NCI-H146 treated with DMSO at 0.1 percent for 48 hours (cell line): ENCODE results near the gene ITGA3.

Source experiments
- DNase-seq: peaks from one replicate; lab custom pipeline; 2025; ENCODE audit not compliant: unreplicated experiment; lab: John Stamatoyannopoulos, UW

Gene ITGA3

GRCh38 chr17:50123649-50124349, 67.9 kb downstream of the ITGA3 start:
- no peak for DNase-seq

DNA sequence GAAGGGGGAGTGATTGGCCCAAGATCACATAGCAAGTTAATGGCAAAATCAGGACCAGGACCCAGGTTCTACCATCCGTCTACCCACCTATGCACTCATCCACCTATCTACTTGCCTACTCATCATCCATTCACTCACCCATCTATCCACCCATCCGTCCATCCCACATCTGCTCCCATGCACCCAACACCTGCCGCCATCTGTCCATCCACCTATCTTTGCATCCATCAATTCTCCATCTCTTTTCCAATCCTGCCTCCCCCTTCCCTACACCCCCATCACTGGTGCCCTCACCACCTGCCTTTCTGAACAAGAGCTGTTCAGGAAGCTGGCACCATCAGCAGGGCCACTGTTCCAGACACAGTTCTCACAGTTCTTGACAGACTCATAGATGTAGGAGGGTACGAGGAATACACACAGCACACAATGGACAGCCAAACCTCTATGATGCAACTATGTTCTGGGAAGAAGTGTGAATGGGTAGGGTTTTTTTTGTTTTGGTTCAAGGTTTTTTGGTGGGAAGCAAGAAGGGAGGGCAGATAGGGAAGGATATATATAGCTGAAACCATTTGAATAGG, 69.6 kb downstream of the ITGA3 start:
- DNase-seq: no peak

- no peak for DNase-seq
Measured at GRCh38 chr17:50127697-50128361, 71.9 kb downstream of the ITGA3 start.

DNA sequence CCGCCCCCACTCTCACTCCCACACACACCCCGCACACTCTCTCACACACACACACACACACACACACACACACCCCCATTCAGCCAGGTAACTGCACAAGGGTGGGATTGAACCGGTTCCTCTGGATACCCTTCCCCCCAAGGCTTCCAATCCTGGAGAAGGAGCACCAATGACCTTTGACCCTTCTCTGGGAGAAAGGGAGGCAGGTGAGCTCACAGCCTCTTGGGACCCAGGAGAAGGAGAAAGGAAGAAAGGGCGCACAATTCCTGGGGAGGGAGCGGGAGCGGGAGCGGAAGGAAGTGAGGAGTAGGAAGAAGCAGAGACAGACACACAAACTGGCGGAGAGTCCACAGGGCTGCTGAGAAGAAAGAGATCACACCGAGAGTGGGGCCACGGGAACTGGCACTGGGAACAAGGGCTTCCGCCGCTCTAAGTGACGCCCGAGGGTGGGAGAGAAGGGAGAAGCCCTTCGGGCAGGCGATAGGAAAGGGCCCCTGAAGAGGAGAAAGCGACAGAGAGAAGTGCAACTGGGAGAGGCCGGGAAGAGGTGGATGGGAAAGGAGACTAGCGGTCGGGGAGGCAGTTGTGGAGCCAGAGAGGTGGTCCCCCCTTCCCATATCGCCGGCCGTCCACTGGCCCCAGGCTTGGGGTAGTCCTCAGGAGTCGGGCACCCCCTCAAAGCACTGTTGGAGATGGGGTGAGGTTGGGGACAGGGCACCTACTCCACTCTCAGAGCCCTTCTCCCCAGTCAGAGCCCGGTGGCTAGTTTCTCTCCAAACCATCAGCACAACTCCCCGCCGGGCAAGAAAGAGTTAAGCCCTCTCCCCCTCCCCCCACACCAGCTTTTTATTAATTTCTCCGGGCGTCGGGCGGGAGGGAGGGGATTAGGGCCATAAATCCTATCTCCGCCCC, 72.8 kb downstream of the ITGA3 start:
- DNase-seq: no peak

DNA sequence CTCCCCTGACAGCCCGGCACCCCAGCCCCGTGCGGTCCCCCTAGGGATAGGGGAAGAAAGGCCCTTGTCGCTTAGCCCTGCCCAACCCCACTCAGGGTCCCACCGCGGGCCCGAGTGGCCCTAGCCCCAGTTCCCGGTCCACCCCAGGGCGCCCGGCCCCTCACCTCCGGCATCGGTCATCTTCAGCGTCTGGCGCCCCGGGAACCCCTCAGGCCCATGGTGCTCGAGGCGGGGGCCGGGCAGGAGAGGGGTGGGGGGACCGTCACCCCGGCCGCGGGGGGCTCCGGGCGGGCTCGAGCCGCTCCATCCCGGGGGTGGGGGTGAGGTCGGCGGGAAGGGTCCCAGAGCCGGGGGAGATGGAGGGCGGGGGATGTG, 73.4 kb downstream of the ITGA3 start:
- no peak for DNase-seq

DNA sequence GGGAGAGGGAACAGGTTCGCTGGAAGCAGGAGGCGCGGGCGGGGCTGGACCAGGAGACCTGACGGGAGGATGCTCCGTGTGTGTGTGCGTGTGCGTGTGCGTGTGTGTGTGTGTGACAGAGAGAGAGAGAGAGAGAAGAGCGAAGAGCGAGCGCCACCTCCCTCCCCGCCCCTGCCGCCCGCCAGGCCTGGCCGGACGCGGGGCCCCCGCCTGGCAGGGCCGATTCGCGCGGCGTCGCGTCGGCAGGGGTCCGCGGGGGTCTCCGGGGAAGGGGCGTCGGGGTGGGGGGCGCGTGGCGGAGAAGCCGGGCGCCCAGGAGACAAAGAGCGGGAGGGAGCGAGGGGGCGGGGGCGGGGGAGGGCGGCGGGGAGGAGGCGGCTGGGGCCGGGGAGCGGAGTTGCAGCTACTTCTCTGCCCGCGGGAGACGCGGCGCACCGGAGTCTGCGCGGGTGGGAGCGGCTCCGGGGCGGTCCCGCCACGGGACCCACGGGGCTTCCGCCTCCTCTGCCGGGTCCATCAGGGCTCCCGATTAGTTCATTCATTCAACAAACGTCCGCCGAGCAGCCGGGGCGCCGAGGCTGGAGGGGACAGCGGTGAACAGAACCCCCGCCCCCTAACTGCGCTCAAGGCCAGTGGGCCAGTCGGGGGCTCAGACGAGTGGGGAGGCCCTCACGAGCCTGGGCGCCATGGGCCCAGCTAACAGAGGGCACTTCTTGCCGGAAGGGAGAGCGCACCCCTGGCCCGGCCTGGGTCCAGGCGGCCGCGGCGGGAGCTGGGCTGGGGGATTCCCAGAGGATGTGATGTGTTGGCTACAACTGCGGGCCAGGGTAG, 74.0 kb downstream of the ITGA3 start, which contains the start of gene SAMD14:
Gene SAMD14, minus strand, starts transcription at position 433 of the 831 bp plus-strand sequence. CDS start 5,201 bp downstream, outside the sequence.
- DNase-seq: peak; percentile 7

- DNase-seq: no peak
Measured at GRCh38 chr17:50130559-50131305, 74.8 kb downstream of the ITGA3 start.

- DNase-seq: no peak
Measured at GRCh38 chr17:50132104-50132794, 76.3 kb downstream of the ITGA3 start.

DNA sequence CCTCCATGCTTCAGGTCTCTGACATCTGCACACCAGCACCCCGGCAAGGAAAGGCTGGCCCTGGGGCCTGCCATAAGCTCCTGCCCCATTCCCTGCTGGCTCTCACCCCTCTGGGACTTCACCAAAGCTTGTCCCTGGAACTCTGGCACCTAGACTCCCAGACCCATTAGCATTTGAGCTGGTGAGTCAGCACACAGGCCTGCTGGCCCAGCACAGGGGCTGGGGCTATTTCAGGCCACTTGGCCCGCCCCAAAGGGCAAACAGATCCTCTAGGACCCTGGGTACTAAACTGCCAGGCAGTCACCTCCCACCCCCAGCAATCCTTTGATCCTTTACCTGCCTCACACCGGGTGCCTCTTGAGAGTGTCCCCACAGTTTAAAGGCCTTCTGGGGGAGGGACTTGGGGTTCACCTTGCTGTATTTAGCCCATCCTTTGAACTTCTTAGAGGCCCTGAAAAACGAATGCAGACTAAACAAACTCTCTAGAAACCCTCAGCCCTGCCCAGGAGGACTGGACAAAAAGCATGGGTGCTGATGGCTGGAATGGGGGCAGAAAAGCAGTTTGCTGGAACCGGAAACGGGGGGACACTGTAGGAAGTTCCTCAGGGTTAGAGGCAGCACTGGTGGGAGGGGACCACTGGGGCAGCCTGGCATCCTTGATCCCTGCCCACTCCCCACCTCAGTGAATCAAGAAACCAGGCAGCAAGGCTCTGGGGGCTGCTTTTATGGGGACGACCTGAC, 77.3 kb downstream of the ITGA3 start:
- no peak for DNase-seq

- no peak for DNase-seq
Measured at GRCh38 chr17:50133769-50134099, 77.8 kb downstream of the ITGA3 start.

DNA sequence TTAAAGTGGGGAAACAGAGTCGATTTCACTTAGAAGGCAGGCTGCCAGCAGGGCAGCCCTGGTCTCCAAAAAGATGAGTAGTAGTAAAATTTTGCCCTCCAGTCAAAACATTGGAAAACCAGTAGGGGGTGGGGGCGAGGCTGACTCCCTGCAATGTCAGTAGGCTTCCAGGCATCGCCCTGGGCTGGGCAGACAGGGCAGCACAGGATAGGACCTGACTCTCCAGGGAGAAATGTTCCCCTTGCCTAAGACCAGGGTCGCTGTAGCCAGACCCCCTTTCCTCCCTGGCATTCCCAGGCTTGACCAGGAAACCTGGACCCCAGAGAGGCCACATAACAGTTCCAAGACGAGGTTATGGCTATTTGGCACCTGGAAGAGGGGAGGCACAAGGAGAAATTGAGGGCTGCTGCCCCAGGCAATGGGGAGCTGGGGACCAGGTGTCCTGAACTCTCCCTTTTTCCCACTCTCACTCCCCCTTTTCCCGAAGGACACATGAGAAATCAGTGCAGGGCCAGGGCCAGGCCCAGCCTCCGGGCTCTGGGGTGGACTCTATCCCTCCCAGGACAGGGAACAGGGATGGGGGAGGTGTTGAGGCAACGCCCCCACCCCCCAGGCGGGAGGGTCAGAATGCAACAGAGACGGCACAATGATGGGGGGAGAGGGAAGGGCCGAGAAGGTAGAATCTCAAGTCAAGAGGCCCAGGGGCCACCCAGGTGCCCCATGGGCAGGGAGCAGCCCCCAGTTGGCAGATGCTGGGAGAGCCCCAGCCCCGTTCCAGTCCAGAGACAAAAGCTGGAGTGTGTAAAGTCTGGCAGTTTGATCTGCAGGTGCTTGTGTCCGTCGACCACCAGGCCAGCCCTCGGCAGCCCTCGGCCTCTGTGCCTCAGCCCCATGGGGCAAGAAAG, 78.5 kb downstream of the ITGA3 start:
- no peak for DNase-seq

DNA sequence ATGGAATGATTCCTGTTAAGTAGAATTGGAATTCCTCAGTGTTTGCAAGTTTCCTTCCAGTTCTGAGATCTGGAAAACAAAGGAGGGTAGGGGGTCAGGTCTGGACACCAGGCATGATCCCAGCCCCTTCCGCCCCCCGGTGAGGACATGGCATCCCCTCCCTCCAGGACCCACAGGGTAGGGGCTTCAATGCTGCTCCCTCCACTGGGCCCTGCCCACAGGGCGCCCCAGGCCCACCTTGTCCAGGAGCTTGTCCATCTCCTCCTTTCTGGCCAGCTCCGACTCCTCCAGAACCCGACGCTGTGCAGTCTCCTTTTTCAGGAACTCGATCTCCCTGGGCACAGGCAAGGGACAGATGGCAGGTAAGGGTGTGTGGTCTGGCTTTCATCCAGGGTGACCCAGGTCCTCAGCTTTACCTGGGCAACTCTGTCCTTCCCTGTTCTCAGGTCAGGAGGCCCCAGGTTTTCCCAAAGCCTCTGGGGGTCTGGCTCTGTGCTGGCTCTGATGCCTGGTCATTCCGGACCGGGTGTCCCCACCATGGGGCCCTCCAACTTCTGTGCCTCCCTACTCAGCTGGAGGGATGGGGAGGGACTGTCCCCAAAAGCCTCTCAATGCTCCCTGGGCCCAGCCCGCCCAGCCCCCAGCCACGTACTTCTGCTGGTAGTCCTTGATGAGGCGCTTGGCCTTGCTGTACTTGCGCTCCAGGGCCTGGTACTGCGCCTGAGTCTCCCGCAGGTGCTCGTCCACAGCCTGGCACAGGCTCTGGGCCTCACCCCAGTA, 79.6 kb downstream of the ITGA3 start:
- DNase-seq: no peak

DNA sequence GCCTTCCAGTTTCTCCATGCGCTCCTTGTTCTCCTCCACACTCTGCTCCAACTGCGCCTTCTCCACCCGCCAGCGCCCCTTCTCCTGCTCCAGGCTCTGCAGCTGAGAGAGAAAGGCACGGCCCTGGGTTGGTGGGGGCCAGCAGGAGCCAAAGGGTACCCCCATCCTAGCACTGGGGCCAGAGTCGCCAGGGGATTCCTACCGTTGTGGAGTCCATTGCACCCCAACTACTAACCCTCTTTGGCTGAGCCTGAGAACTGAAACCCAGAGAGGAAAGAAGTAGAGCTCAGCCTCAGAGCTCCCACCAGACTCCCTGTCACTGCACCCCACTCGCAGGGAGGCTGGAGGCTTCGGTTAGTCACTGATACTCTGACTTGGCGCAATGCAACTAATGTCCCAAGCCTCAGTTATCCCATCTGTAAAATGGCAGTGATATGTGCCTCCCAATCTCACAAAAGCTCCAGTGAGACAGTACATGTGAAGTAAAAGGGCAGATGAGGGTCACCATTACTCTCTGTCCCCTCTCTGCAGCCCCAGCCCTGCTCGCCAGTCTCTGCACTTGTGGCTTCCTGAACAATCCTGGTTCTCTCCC, 80.3 kb downstream of the ITGA3 start:
- DNase-seq: no peak

GRCh38 chr17:50137042-50137441, 81.1 kb downstream of the ITGA3 start:
- DNase-seq: no peak

GRCh38 chr17:50139185-50139783, 83.4 kb downstream of the ITGA3 start:
- no peak for DNase-seq
